Stimulated activated memory B cell treated with anti-CD40 and anti-IgM and Interleukin-4, amounts not matched to agents 10 μg/mL and 1 μg/mL and 100 μg/mL, for 72 hours (primary cell): ENCODE measurements around the gene KIR2DL1.
"Not testable (repeated sequence)": the region's sequence is repeated elsewhere in the genome, so short reads cannot be mapped to it uniquely, and the experiment has no call there.

ENCODE experiments used
- ATAC-seq: fragments of 150-1000 bp; cut with Tn5 transposase; 2 replicates; pipeline ENCODE4 v1.10.0; 2021
- H3K27ac Mint-ChIP-seq: one replicate; pipeline ENCODE4 v1.8.0; 2022; ENCODE audit warnings: mild to moderate bottlenecking, mixed read lengths
- H3K27me3 Mint-ChIP-seq: one replicate; pipeline ENCODE4 v1.8.0; 2022; ENCODE audit warnings: mixed read lengths
- H3K36me3 Mint-ChIP-seq: one replicate; pipeline ENCODE4 v1.8.0; 2022; ENCODE audit warnings: mixed read lengths
- H3K4me1 Mint-ChIP-seq: one replicate; pipeline ENCODE4 v1.8.0; 2022; ENCODE audit warnings: mixed read lengths
- H3K4me3 Mint-ChIP-seq: one replicate; pipeline ENCODE4 v1.8.0; 2022; ENCODE audit warnings: mild to moderate bottlenecking, moderate library complexity, mixed read lengths
- H3K9me3 Mint-ChIP-seq: one replicate; pipeline ENCODE4 v1.8.0; 2022; ENCODE audit warnings: mixed read lengths

The KIR2DL1 gene

GRCh38 chr19:54769646-54770045, at the start of gene KIR2DL1:
Gene KIR2DL1 (plus strand): TSS chr19:54769793. CDS start chr19:54769851, 58 bp downstream.
- not testable (repeated sequence) for H3K9me3 Mint-ChIP-seq, H3K27ac Mint-ChIP-seq, H3K36me3 Mint-ChIP-seq, H3K4me1 Mint-ChIP-seq, H3K4me3 Mint-ChIP-seq, ATAC-seq
- H3K27me3 Mint-ChIP-seq, result peaks cover 27% of the 10 kb centered on the region

- H3K27ac Mint-ChIP-seq, result no peak within 1 kb of the TSS
- H3K27me3 Mint-ChIP-seq, result peaks cover 46% of the 10 kb centered on the region
- H3K4me1 Mint-ChIP-seq, result no peaks in the 10 kb centered on the region
- no peak for ATAC-seq
- H3K9me3 Mint-ChIP-seq, result peaks cover 31% of the 10 kb centered on the region
- H3K4me3 Mint-ChIP-seq, result no peak within 1 kb of the TSS
- no peaks in the 10 kb centered on the region for H3K36me3 Mint-ChIP-seq
Measured at GRCh38 chr19:54724142-54724541, 45.5 kb upstream of the KIR2DL1 start, which contains the start of gene KIR3DL3. Gene KIR3DL3 (plus strand): TSS chr19:54724442. CDS start chr19:54724497, 55 bp downstream.

DNA sequence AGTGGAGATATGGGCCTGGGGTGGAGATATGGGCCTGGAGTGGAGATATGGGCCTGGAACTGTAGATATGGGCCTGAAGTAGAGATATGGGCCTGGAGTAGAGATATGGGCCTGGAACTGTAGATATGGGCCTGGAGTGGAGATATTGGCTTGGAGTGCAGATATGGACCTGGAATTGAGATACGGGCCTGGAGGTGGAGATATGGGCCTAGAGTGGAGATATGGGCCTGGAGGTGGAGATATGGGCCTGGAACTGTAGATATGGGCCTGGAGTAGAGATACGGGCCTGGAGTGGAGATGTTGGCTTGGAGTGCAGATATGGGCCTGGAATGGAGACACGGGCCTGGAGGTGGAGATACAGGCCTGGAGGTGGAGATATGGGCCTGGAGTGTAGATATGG, 44.9 kb upstream of the KIR2DL1 start:
- H3K27ac Mint-ChIP-seq, result no peak overlapping the region
- no peaks in the 10 kb centered on the region for H3K4me1 Mint-ChIP-seq
- peaks cover 50% of the 10 kb centered on the region for H3K27me3 Mint-ChIP-seq
- peaks cover 28% of the 10 kb centered on the region for H3K9me3 Mint-ChIP-seq
- no peak overlapping the region for H3K4me3 Mint-ChIP-seq
- ATAC-seq, result no peak
- H3K36me3 Mint-ChIP-seq, result no peaks in the 10 kb centered on the region

GRCh38 chr19:54725321-54725720, 44.3 kb upstream of the KIR2DL1 start:
- ATAC-seq, result no peak
- H3K36me3 Mint-ChIP-seq, result no peaks in the 10 kb centered on the region

DNA sequence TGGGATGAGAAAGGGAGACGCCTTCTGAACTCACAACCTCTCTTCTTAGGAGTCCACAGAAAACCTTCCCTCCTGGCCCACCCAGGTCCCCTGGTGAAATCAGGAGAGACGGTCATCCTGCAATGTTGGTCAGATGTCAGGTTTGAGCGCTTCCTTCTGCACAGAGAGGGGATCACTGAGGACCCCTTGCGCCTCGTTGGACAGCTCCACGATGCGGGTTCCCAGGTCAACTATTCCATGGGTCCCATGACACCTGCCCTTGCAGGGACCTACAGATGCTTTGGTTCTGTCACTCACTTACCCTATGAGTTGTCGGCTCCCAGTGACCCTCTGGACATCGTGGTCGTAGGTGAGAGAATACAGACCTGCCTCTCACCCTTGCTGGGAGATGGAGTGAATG, 42.0 kb upstream of the KIR2DL1 start:
- Mint-ChIP-seq H3K36me3 (no peaks in the 10 kb centered on the region), H3K4me1 (no peaks in the 10 kb centered on the region), H3K27me3 (peaks cover 57% of the 10 kb centered on the region), H3K4me3 (no peak overlapping the region), H3K27ac (no peak overlapping the region), H3K9me3 (peaks cover 30% of the 10 kb centered on the region)
- ATAC-seq, result peak; percentile 8

More at GRCh38 chr19:54725321-54725720, 44.3 kb upstream of the KIR2DL1 start:
- no peak overlapping the region for H3K27ac Mint-ChIP-seq
- peaks cover 50% of the 10 kb centered on the region for H3K27me3 Mint-ChIP-seq
- no peak overlapping the region for H3K4me3 Mint-ChIP-seq
- peaks cover 28% of the 10 kb centered on the region for H3K9me3 Mint-ChIP-seq
- H3K4me1 Mint-ChIP-seq, result no peaks in the 10 kb centered on the region

DNA sequence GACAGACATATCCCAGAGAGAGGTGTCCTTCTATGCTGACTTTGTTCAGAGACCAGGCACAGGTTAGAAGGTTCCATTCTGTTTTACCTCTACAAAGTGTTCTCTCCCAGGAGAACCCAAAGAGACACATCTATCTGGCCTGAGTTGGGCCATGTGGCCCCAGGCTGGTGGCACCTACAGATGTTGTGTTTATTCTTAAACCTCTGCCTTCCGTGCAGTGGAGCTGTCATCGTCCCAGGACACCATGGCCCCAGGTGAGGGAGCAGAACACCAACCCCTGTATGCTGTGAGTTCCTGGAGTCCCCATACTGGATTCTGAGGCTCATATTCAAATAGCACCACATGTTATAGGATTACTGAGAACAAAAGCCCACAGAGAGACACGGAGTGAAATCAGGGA, 41.4 kb upstream of the KIR2DL1 start:
- H3K27ac Mint-ChIP-seq, result no peak overlapping the region
- no peak overlapping the region for H3K4me3 Mint-ChIP-seq
- H3K27me3 Mint-ChIP-seq, result peaks cover 62% of the 10 kb centered on the region
- ATAC-seq, result no peak
- H3K36me3 Mint-ChIP-seq, result no peaks in the 10 kb centered on the region
- no peaks in the 10 kb centered on the region for H3K4me1 Mint-ChIP-seq
- H3K9me3 Mint-ChIP-seq, result peaks cover 26% of the 10 kb centered on the region

DNA sequence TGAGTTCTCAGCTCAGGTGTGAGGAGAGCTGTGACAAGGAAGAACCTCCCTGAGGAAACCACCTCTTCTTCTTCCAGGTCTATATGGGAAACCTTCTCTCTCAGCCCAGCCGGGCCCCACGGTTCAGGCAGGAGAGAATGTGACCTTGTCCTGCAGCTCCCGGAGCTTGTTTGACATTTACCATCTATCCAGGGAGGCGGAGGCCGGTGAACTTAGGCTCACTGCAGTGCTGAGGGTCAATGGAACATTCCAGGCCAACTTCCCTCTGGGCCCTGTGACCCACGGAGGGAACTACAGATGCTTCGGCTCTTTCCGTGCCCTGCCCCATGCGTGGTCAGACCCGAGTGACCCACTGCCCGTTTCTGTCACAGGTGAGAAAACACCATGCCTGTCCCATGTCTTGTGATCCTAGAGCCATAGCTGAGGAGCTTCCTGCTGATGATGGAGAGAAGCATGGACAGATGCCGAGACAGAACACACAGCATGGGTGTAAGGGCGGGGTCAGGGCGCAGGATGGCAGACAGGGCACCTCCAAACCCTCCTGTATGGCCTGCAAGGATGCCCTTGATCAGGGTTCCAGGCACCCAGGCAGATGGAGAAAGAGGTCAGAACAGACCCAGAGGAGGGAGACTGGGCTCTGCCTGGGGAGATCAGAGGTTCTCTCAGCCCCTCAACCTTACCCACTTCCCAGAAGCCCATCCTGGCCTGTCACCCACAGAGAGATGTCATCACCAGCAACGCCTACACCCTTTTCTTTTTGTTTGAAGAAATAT, 40.0 kb upstream of the KIR2DL1 start:
- Mint-ChIP-seq H3K36me3 (no peaks in the 10 kb centered on the region), H3K9me3 (peaks cover 28% of the 10 kb centered on the region), H3K27ac (no peak overlapping the region), H3K4me1 (no peaks in the 10 kb centered on the region), H3K27me3 (peaks cover 58% of the 10 kb centered on the region), H3K4me3 (no peak overlapping the region)
- ATAC-seq, result no peak

- H3K27ac Mint-ChIP-seq, result no peak overlapping the region
- no peaks in the 10 kb centered on the region for H3K36me3 Mint-ChIP-seq
- H3K9me3 Mint-ChIP-seq, result peaks cover 28% of the 10 kb centered on the region
- peaks cover 45% of the 10 kb centered on the region for H3K27me3 Mint-ChIP-seq
- no peaks in the 10 kb centered on the region for H3K4me1 Mint-ChIP-seq
- ATAC-seq, result no peak
- no peak overlapping the region for H3K4me3 Mint-ChIP-seq
Measured at GRCh38 chr19:54731191-54731590, 38.4 kb upstream of the KIR2DL1 start.

DNA sequence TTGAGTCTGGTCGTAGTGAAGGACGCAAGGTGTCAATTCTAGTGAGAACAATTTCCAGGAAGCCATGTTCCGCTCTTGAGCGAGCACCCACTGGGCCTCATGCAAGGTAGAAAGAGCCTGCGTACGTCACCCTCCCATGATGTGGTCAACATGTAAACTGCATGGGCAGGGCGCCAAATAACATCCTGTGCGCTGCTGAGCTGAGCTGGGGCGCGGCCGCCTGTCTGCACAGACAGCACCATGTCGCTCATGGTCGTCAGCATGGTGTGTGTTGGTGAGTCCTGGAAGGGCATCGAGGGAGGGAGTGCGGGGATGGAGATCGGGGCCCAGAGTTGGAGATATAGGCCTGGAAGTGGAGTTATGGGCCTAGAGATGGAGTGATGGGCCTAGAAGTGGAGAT, 31.3 kb upstream of the KIR2DL1 start, which contains the start of gene KIR2DL3:
Gene KIR2DL3, plus strand, starts transcription at position 208 of the 400 bp plus-strand sequence. Its CDS starts 33 bp downstream, at position 241.
- not testable (repeated sequence) for H3K9me3 Mint-ChIP-seq, H3K27ac Mint-ChIP-seq, ATAC-seq, H3K4me3 Mint-ChIP-seq, H3K36me3 Mint-ChIP-seq, H3K4me1 Mint-ChIP-seq
- peaks cover 31% of the 10 kb centered on the region for H3K27me3 Mint-ChIP-seq

GRCh38 chr19:54738715-54739114, 30.9 kb upstream of the KIR2DL1 start:
- peaks cover 7% of the 10 kb centered on the region for H3K9me3 Mint-ChIP-seq
- H3K27me3 Mint-ChIP-seq, result peaks cover 35% of the 10 kb centered on the region
- H3K4me1 Mint-ChIP-seq, result no peaks in the 10 kb centered on the region
- no peak overlapping the region for H3K4me3 Mint-ChIP-seq
- ATAC-seq, result no peak
- no peak overlapping the region for H3K27ac Mint-ChIP-seq
- no peaks in the 10 kb centered on the region for H3K36me3 Mint-ChIP-seq

- Mint-ChIP-seq H3K36me3 (no peaks in the 10 kb centered on the region), H3K27ac (no peak overlapping the region), H3K9me3 (peaks cover 4% of the 10 kb centered on the region), H3K27me3 (peaks cover 36% of the 10 kb centered on the region), H3K4me1 (no peaks in the 10 kb centered on the region), H3K4me3 (no peak overlapping the region)
- ATAC-seq, result no peak
Measured at GRCh38 chr19:54739587-54740497, 29.8 kb upstream of the KIR2DL1 start.

DNA sequence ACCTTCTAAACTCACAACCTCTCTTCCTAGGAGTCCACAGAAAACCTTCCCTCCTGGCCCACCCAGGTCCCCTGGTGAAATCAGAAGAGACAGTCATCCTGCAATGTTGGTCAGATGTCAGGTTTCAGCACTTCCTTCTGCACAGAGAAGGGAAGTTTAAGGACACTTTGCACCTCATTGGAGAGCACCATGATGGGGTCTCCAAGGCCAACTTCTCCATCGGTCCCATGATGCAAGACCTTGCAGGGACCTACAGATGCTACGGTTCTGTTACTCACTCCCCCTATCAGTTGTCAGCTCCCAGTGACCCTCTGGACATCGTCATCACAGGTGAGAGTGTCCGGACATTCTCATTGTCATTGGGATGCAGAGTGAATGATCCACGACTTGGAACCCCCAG, 27.6 kb upstream of the KIR2DL1 start:
- ATAC-seq, H3K36me3 Mint-ChIP-seq, H3K4me1 Mint-ChIP-seq, H3K9me3 Mint-ChIP-seq, H3K27ac Mint-ChIP-seq, H3K4me3 Mint-ChIP-seq: not testable (repeated sequence)
- H3K27me3 Mint-ChIP-seq, result peaks cover 36% of the 10 kb centered on the region

DNA sequence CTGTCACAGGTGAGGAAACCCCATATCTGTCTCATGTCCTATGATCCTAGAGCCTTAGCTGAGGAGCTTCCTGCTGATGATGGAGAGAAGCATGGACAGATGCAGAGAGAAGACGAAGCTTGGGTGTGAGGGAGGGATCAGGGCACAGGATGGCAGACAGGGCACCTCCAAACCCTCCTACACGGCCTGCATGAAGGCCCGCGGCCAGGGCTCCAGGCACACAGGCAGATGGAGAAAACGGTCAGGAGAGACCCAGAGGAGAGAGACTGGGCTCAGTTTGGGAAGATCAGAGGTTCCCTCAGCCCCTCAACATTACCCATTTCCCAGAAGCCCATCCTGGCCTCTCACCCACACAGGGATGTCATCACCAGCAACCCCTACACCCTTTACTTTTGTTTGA, 25.5 kb upstream of the KIR2DL1 start:
- not testable (repeated sequence) for ATAC-seq, H3K4me3 Mint-ChIP-seq, H3K4me1 Mint-ChIP-seq, H3K9me3 Mint-ChIP-seq, H3K36me3 Mint-ChIP-seq, H3K27ac Mint-ChIP-seq
- peaks cover 27% of the 10 kb centered on the region for H3K27me3 Mint-ChIP-seq

DNA sequence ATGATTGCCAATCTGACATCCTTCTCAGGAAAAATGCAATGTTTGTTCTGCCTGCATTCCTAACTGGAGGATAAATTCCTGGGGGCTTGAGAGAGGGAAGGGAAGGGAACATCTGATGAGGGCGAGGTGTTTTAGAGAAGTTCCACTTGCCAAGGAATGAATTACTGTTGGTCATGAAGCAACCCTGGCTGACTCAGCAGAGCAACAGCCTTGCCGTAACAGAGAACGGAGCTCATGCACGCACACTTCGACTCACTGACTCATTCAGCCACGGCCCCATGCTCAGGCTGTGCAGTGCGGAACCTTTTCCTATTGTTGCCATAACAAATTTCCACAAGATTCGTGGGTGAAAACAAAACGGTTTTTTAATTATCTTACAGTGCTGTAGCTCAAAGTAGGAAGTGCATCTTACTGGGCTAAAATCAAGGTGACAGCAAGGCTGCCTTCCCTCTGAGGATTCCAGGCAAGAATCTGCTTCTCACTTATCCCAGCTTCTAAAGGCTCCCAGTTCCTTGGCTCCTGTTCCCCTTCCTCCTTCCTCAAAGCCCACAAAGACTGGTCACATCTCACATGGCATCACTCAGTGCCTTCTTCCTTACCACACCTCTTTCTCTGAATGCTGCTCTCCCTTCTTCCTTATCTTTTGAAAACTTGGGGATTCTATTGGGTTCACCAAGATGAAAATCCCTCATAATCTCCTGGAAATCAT, 21.8 kb upstream of the KIR2DL1 start:
- not testable (repeated sequence) for H3K9me3 Mint-ChIP-seq, H3K4me1 Mint-ChIP-seq, H3K36me3 Mint-ChIP-seq, H3K27ac Mint-ChIP-seq, H3K4me3 Mint-ChIP-seq, ATAC-seq
- peaks cover 19% of the 10 kb centered on the region for H3K27me3 Mint-ChIP-seq

- not testable (repeated sequence) for H3K36me3 Mint-ChIP-seq, H3K4me3 Mint-ChIP-seq, H3K4me1 Mint-ChIP-seq, H3K27ac Mint-ChIP-seq, ATAC-seq, H3K9me3 Mint-ChIP-seq
- H3K27me3 Mint-ChIP-seq, result peaks cover 10% of the 10 kb centered on the region
Measured at GRCh38 chr19:54750276-54750675, 19.3 kb upstream of the KIR2DL1 start.
